KMS-11 (cell line): ENCODE results near the gene MARCKSL1.
A peak's percentile ranks its signal among the peaks of the same experiment; 100 is the strongest.

Experiments used
- H2AFZ ChIP-seq: fragments of 200-600 bp; sonication (generic); 2 replicates; pipeline ENCODE4 v1.6.1; 2016; ENCODE audit warnings: antibody characterized with exemption, mixed run types, low read depth
- H3K27ac ChIP-seq: fragments of 200-600 bp; sonication (generic); 2 replicates; pipeline ENCODE4 v1.6.1; 2016; ENCODE audit warnings: mild to moderate bottlenecking, mixed run types
- H3K27me3 ChIP-seq: fragments of 200-600 bp; sonication (generic); 2 replicates; pipeline ENCODE4 v1.6.1; 2017; ENCODE audit warnings: mild to moderate bottlenecking, low read depth, mixed run types, moderate library complexity; ENCODE audit not compliant: insufficient read depth
- H3K36me3 ChIP-seq: fragments of 200-600 bp; sonication (generic); 2 replicates; pipeline ENCODE4 v1.6.1; 2017; ENCODE audit warnings: mild to moderate bottlenecking, mixed run types; ENCODE audit not compliant: insufficient read depth
- H3K4me1 ChIP-seq: fragments of 200-600 bp; sonication (generic); 2 replicates; pipeline ENCODE4 v1.6.1; 2016; ENCODE audit warnings: mild to moderate bottlenecking, low read depth, mixed run types; ENCODE audit not compliant: poor library complexity, severe bottlenecking
- H3K4me2 ChIP-seq: fragments of 200-600 bp; sonication (generic); 2 replicates; pipeline ENCODE4 v1.7.0; 2016; ENCODE audit warnings: mild to moderate bottlenecking, mixed run types
- H3K4me3 ChIP-seq: fragments of 200-600 bp; sonication (generic); IDR thresholded peaks from 2 replicates; pipeline ENCODE4 v1.6.1; 2017; ENCODE audit warnings: low read depth, low read length, mixed read lengths; ENCODE audit not compliant: insufficient read depth
- H3K79me2 ChIP-seq: fragments of 200-600 bp; sonication (generic); 2 replicates; pipeline ENCODE4 v1.6.1; 2016; ENCODE audit warnings: low read depth, mixed run types; ENCODE audit not compliant: insufficient read depth
- H3K9ac ChIP-seq: fragments of 200-600 bp; sonication (generic); 2 replicates; pipeline ENCODE4 v1.6.1; 2016; ENCODE audit warnings: mild to moderate bottlenecking, mixed run types
- H4K20me1 ChIP-seq: fragments of 200-600 bp; sonication (generic); 2 replicates; pipeline ENCODE4 v1.6.1; 2016; ENCODE audit warnings: mild to moderate bottlenecking, mixed run types; ENCODE audit not compliant: insufficient read depth
- CTCF ChIP-seq: fragments of 200-600 bp; sonication (generic); conservative IDR thresholded peaks from 2 replicates; pipeline ENCODE4 v1.6.1; 2017; ENCODE audit warnings: low read depth, mild to moderate bottlenecking, antibody characterized with exemption, low read length, moderate library complexity, mixed read lengths

MARCKSL1 gene

GRCh38 chr1:32333251-32333963 lies 2.6 kb downstream of the MARCKSL1 start:
- no peaks in the 10 kb centered on the region for H3K27me3 ChIP-seq
- no peak overlapping the region for H3K9ac ChIP-seq
- no peaks in the 10 kb centered on the region for H4K20me1 ChIP-seq
- H3K4me3 ChIP-seq, result no peak overlapping the region
- no peaks in the 10 kb centered on the region for H3K79me2 ChIP-seq
- no peak for TF ChIP-seq CTCF
- H2AFZ ChIP-seq, result no peak overlapping the region
- H3K36me3 ChIP-seq, result no peaks in the 10 kb centered on the region; the same call in 1 of the 2 replicates
- peaks cover 49% of the 10 kb centered on the region for H3K4me1 ChIP-seq
- H3K27ac ChIP-seq, result no peak overlapping the region; the same call in 1 of the 2 replicates
- H3K4me2 ChIP-seq, result peak overlapping the region; percentile 27; the same call in 1 of the 2 replicates

- Histone ChIP-seq H3K4me2 (no peak overlapping the region), H3K36me3 (no peaks in the 10 kb centered on the region; the same call in 1 of the 2 replicates)
These were observed 3.5 kb downstream of the MARCKSL1 start for GRCh38 chr1:32332290-32333079.

GRCh38 chr1:32331549-32331948 lies 4.5 kb downstream of the MARCKSL1 start:
- no peaks in the 10 kb centered on the region; the same call in 1 of the 2 replicates for H3K36me3 ChIP-seq
- H3K4me3 ChIP-seq, result no peak overlapping the region
- H3K9ac ChIP-seq, result no peak overlapping the region
- no peaks in the 10 kb centered on the region for H4K20me1 ChIP-seq
- no peaks in the 10 kb centered on the region for H3K79me2 ChIP-seq
- TF ChIP-seq CTCF, result no peak
- H3K4me1 ChIP-seq, result peaks cover 31% of the 10 kb centered on the region
- no peak overlapping the region for H3K27ac ChIP-seq
- no peaks in the 10 kb centered on the region for H3K27me3 ChIP-seq
- no peak overlapping the region for H2AFZ ChIP-seq
- no peak overlapping the region for H3K4me2 ChIP-seq

More at GRCh38 chr1:32332290-32333079, 3.5 kb downstream of the MARCKSL1 start:
- Histone ChIP-seq H3K27me3 (no peaks in the 10 kb centered on the region), H2AFZ (no peak overlapping the region), H3K9ac (no peak overlapping the region), H3K27ac (no peak overlapping the region), H4K20me1 (no peaks in the 10 kb centered on the region), H3K4me3 (no peak overlapping the region), H3K79me2 (no peaks in the 10 kb centered on the region), H3K4me1 (peaks cover 40% of the 10 kb centered on the region)
- no peak for TF ChIP-seq CTCF

- Histone ChIP-seq H2AFZ (no peak overlapping the region), H3K27ac (no peak overlapping the region), H3K79me2 (no peaks in the 10 kb centered on the region), H4K20me1 (no peaks in the 10 kb centered on the region), H3K4me3 (no peak overlapping the region), H3K4me2 (no peak overlapping the region), H3K9ac (no peak overlapping the region), H3K4me1 (peaks cover 27% of the 10 kb centered on the region), H3K27me3 (no peaks in the 10 kb centered on the region), H3K36me3 (no peaks in the 10 kb centered on the region; the same call in 1 of the 2 replicates)
- TF ChIP-seq CTCF, result no peak
These were observed 5.4 kb downstream of the MARCKSL1 start for GRCh38 chr1:32330558-32331151.
